Esophagus muscularis mucosa (tissue), 4 donors: ENCODE results near the gene ZFP90. TPM values are rescaled to one million over a fixed set of nuclear protein-coding genes. Genes with fewer than 3 reads are reported as not detected.

Source experiments
- DNase-seq: peaks from one replicate; pipeline ENCODE4 v3.0.0-alpha.2; 2017; ENCODE audit errors: extremely low spot score
- H3K27ac ChIP-seq, 4 donors: fragments of 200-600 bp; sonication (generic); replicated peaks in 1 of 4; 1 replicate in 3 of 4; 2 replicates in 1 of 4; pipeline ENCODE4 v1.5.1; 2016 to 2019; ENCODE audit warnings: mild to moderate bottlenecking in 1 of 4
- H3K27me3 ChIP-seq, 4 donors: fragments of 200-600 bp; sonication (generic); one replicate each; pipeline versions ENCODE4 v1.5.1 to v1.6.0; 2016 to 2019
- H3K36me3 ChIP-seq, 4 donors: fragments of 200-600 bp; sonication (generic); one replicate each; pipeline ENCODE4 v1.5.1; 2016 to 2019
- H3K4me1 ChIP-seq, 4 donors: fragments of 200-600 bp; sonication (generic); one replicate each; pipeline ENCODE4 v1.5.1; 2016 to 2019
- H3K4me3 ChIP-seq, 4 donors: fragments of 200-600 bp; sonication (generic); 1 replicate in 2 of 4; 2 replicates in 2 of 4; pipeline ENCODE4 v1.5.1; 2016 to 2019; ENCODE audit warnings: mild to moderate bottlenecking in 4 of 4, moderate library complexity in 1 of 4
- H3K9me3 ChIP-seq, 4 donors: fragments of 200-600 bp; sonication (generic); 1 replicate in 3 of 4; 2 replicates in 1 of 4; pipeline ENCODE4 v1.5.1; 2016 to 2019
- CTCF ChIP-seq, 3 experiments: fragments of 200-600 bp in 2 of 3; fragments of 450-650 bp in 1 of 3; sonication (generic) in 2 of 3; IDR thresholded peaks; one replicate each; pipeline ENCODE4 v1.5.1; 2017 to 2019; ENCODE audit warnings: antibody characterized with exemption in 3 of 3, mild to moderate bottlenecking in 2 of 3, moderate library complexity in 1 of 3
- EP300 ChIP-seq: sonication (generic); formaldehyde crosslinking; IDR thresholded peaks from one replicate; pipeline ENCODE4 v1.6.1; 2017; ENCODE audit warnings: antibody characterized with exemption
- POLR2A ChIP-seq: fragments of 450-650 bp; IDR thresholded peaks from one replicate; pipeline ENCODE4 v1.6.1; 2017; ENCODE audit warnings: antibody characterized with exemption, moderate library complexity, mild to moderate bottlenecking, low read depth
- POLR2AphosphoS5 ChIP-seq, 2 donors: sonication (generic); formaldehyde crosslinking; IDR thresholded peaks; one replicate each; pipeline ENCODE4 v1.6.1; 2017; ENCODE audit warnings: antibody characterized with exemption in 2 of 2
- WGBS: methylation state at CpG from one replicate; pipeline ENCODE4 v1.1.5; 2018; 5-methylcytosine and 5-hydroxymethylcytosine counted together
- intact Hi-C: fragments of 100-400 bp; cut with DNase I; formaldehyde crosslinking; loops from one replicate; pipeline ENCODE4 v1.15.1; 2023
- total RNA-seq, 4 donors: library from RNA; depleted of rRNA; stranded (reverse); fragments of >200 nt; gene quantifications; one replicate each; pipeline versions ENCODE4 v1.1.0 to v1.2.1, GENCODE V29; 2016

The ZFP90 gene
- total RNA-seq, 4 donors from 2014 or later: 27.8 to 31.0 (median 29.5) TPM

- 90% methylated on average over 3 of the region's 3 CpGs for WGBS
- intact Hi-C loops: no loop called here
- peaks cover 0 to 98% (median 90%) of the 10 kb centered on the region in 4 donors for H3K9me3 ChIP-seq
- H3K4me3 ChIP-seq: no peak overlapping the region
- no peak for DNase-seq
- TF ChIP-seq POLR2AphosphoS5 (IDR thresholded peaks at IDR 0.05): no peak
- TF ChIP-seq CTCF (IDR thresholded peaks at IDR 0.05): no peak
- TF ChIP-seq EP300: no peak
- TF ChIP-seq POLR2A: no peak
- peaks cover 0 to 4% (median 0%) of the 10 kb centered on the region in 4 donors for H3K36me3 ChIP-seq
- no peak overlapping the region for H3K27ac ChIP-seq
- no peaks in the 10 kb centered on the region for H3K4me1 ChIP-seq
- H3K27me3 ChIP-seq: no peaks in the 10 kb centered on the region
Measured at GRCh38 chr16:68574479-68574878, 35.4 kb downstream of the ZFP90 start.

GRCh38 chr16:68575082-68575481 is 36.0 kb downstream of the ZFP90 start:
- intact Hi-C loops: no loop called here
- H3K4me1 ChIP-seq: no peaks in the 10 kb centered on the region
- H3K27ac ChIP-seq: no peak overlapping the region
- H3K27me3 ChIP-seq: no peaks in the 10 kb centered on the region
- DNase-seq: no peak
- H3K9me3 ChIP-seq: peaks cover 0 to 98% (median 88%) of the 10 kb centered on the region in 4 donors
- H3K36me3 ChIP-seq: peaks cover 0 to 9% (median under 1%) of the 10 kb centered on the region in 4 donors
- WGBS: 100% methylated on average over 2 of the region's 3 CpGs
- no peak overlapping the region for H3K4me3 ChIP-seq
- TF ChIP-seq POLR2A: no peak
- TF ChIP-seq CTCF (IDR thresholded peaks at IDR 0.05): no peak
- TF ChIP-seq POLR2AphosphoS5 (IDR thresholded peaks at IDR 0.05): no peak
- TF ChIP-seq EP300: no peak

GRCh38 chr16:68577352-68577853 is 38.3 kb downstream of the ZFP90 start:
- peaks cover 0 to 90% (median 73%) of the 10 kb centered on the region in 4 donors for H3K9me3 ChIP-seq
- H3K27me3 ChIP-seq: no peaks in the 10 kb centered on the region
- DNase-seq: no peak
- no peak overlapping the region for H3K4me3 ChIP-seq
- intact Hi-C loops: no loop called here
- H3K4me1 ChIP-seq: no peaks in the 10 kb centered on the region
- TF ChIP-seq EP300 (no peak), CTCF (IDR thresholded peaks at IDR 0.05) (no peak), POLR2AphosphoS5 (IDR thresholded peaks at IDR 0.05) (no peak), POLR2A (no peak)
- H3K27ac ChIP-seq: no peak overlapping the region
- WGBS: 91% methylated on average over 2 of the region's 2 CpGs
- peaks cover 0 to 17% (median 4%) of the 10 kb centered on the region in 4 donors for H3K36me3 ChIP-seq

GRCh38 chr16:68590201-68590994 is 51.3 kb downstream of the ZFP90 start:
- TF ChIP-seq CTCF (IDR thresholded peaks at IDR 0.05): peak; percentile 15 to 48 (median 16)
- no peak for TF ChIP-seq POLR2AphosphoS5 (IDR thresholded peaks at IDR 0.05)
- intact Hi-C loops: no loop called here
- no peak for DNase-seq
- no peak overlapping the region for H3K4me3 ChIP-seq
- H3K9me3 ChIP-seq: no peaks in the 10 kb centered on the region
- no peaks in the 10 kb centered on the region for H3K36me3 ChIP-seq
- no peak overlapping the region for H3K27ac ChIP-seq
- no peaks in the 10 kb centered on the region for H3K4me1 ChIP-seq
- WGBS: 12% methylated on average over 26 of the region's 26 CpGs
- H3K27me3 ChIP-seq: peaks cover 0 to 5% (median 0%) of the 10 kb centered on the region in 4 donors
